Chondrocyte (in vitro differentiated cells): ENCODE data around the gene C3orf52. TPM values are rescaled to one million over a fixed set of nuclear protein-coding genes. Genes with fewer than 3 reads are reported as not detected.

Experiments
- DNase-seq: peaks from one replicate; pipeline ENCODE4 v3.0.0; 2021; ENCODE audit warnings: mixed read lengths, low spot score
- H3K27ac Mint-ChIP-seq: one replicate; pipeline ENCODE4 v1.8.0; 2021; ENCODE audit warnings: mild to moderate bottlenecking, moderate library complexity, mixed read lengths; ENCODE audit not compliant: unreplicated experiment
- H3K27me3 Mint-ChIP-seq: 2 replicates; pipeline ENCODE4 v1.8.0; 2021; ENCODE audit warnings: low read depth, mixed read lengths
- H3K36me3 Mint-ChIP-seq: 2 replicates; pipeline ENCODE4 v1.8.0; 2021; ENCODE audit warnings: low read depth, mixed read lengths
- H3K4me1 Mint-ChIP-seq: 2 replicates; pipeline ENCODE4 v1.8.0; 2021; ENCODE audit warnings: low read depth, mild to moderate bottlenecking, mixed read lengths
- H3K4me3 Mint-ChIP-seq: one replicate; pipeline ENCODE4 v1.8.0; 2021; ENCODE audit warnings: mild to moderate bottlenecking, moderate library complexity, mixed read lengths; ENCODE audit not compliant: unreplicated experiment
- H3K9me3 Mint-ChIP-seq: 2 replicates; pipeline ENCODE4 v1.8.0; 2021; ENCODE audit warnings: low read depth, mixed read lengths
- total RNA-seq: library from RNA; stranded (reverse); gene quantifications from 3 replicates; pipeline ENCODE4 v1.2.1, GENCODE V29; 2021
- TF ChIP-seq, protein P1 (sequence below): fragments of 200-600 bp; sonication (generic); IDR thresholded peaks from 2 replicates; pipeline ENCODE4 v1.5.0; 2021; ENCODE audit warnings: antibody characterized with exemption, mild to moderate bottlenecking, moderate library complexity

The C3orf52 gene
- total RNA-seq, 1 donor from 2014 or later, result 4.3 TPM

DNA sequence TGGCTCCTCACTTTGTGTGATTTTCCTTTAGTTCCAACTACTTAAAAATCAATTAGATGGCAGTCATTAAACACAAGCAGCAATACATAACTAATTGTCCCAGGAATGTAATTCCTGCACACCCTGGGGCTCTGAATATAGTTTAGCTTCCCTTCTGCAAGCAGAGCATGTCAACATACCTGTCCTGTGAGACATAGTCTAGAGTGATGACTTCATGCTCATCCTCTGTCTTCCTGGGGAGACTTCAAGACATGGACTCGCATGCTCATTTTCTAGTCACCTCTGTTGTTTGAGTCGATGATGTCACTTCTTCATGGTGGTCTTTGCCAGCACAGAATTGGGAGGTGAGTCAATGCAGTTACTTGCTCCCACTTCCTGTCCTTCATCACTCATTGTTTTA lies 15.7 kb downstream of the C3orf52 start:
- no peak overlapping the region for H3K27ac Mint-ChIP-seq
- DNase-seq, result no peak
- no peaks in the 10 kb centered on the region for H3K27me3 Mint-ChIP-seq

DNA sequence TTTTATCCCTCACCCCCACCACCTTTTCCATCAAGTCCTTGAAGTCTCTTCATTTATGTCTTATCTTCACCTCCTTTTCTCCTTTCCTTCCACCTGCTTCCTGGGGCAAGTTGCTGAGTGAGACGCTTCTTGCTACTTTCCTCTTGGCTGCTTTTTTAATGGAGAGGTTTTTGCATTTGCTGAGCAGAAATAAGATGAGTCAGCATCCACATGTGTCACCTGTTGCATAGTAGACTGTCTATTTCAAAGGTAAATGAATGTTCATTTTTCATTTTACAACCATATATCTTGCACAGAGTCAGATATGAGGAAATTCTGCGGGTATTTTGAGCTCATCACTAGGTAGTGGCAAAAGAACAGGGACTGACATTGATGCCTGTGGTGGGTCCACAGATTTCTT lies 18.6 kb downstream of the C3orf52 start:
- Mint-ChIP-seq H3K27me3 (no peaks in the 10 kb centered on the region), H3K36me3 (peaks cover 11% of the 10 kb centered on the region), H3K9me3 (no peaks in the 10 kb centered on the region), H3K4me3 (no peak overlapping the region), H3K27ac (no peak overlapping the region), H3K4me1 (peaks cover 7% of the 10 kb centered on the region)
- TF ChIP-seq, protein P1, sequence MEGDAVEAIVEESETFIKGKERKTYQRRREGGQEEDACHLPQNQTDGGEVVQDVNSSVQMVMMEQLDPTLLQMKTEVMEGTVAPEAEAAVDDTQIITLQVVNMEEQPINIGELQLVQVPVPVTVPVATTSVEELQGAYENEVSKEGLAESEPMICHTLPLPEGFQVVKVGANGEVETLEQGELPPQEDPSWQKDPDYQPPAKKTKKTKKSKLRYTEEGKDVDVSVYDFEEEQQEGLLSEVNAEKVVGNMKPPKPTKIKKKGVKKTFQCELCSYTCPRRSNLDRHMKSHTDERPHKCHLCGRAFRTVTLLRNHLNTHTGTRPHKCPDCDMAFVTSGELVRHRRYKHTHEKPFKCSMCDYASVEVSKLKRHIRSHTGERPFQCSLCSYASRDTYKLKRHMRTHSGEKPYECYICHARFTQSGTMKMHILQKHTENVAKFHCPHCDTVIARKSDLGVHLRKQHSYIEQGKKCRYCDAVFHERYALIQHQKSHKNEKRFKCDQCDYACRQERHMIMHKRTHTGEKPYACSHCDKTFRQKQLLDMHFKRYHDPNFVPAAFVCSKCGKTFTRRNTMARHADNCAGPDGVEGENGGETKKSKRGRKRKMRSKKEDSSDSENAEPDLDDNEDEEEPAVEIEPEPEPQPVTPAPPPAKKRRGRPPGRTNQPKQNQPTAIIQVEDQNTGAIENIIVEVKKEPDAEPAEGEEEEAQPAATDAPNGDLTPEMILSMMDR, result no peak
- DNase-seq, result no peak

More for the DNA sequence above, 15.7 kb downstream of the C3orf52 start:
- no peak overlapping the region for H3K4me3 Mint-ChIP-seq
- H3K36me3 Mint-ChIP-seq, result peaks cover 13% of the 10 kb centered on the region
- H3K4me1 Mint-ChIP-seq, result peaks cover 26% of the 10 kb centered on the region
- TF ChIP-seq, protein P1, result no peak
- no peaks in the 10 kb centered on the region for H3K9me3 Mint-ChIP-seq

DNA sequence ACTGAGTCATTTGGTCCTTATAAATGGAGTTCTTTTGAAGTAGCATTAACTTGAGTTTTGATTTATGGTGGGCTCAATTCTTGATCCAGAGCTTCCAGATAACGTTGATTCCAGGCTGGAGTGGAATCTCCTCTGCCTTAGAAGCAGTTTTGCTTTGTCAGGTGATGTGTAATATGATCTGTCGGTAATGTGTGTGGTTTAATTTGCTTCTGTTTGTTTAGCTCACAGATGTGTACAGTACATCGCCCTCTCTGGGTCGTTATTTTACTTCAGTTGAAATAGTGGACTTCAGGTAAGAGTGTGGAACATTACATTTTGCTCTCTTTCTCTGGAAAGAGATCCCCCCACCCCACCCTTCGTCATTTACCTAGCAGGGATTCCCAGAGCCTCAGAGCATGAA lies 23.1 kb downstream of the C3orf52 start:
- no peak for DNase-seq
- Mint-ChIP-seq H3K36me3 (peaks cover 14% of the 10 kb centered on the region), H3K4me3 (no peak overlapping the region), H3K4me1 (no peaks in the 10 kb centered on the region), H3K27me3 (no peaks in the 10 kb centered on the region), H3K27ac (no peak overlapping the region), H3K9me3 (no peaks in the 10 kb centered on the region)
- TF ChIP-seq, protein P1, result no peak

DNA sequence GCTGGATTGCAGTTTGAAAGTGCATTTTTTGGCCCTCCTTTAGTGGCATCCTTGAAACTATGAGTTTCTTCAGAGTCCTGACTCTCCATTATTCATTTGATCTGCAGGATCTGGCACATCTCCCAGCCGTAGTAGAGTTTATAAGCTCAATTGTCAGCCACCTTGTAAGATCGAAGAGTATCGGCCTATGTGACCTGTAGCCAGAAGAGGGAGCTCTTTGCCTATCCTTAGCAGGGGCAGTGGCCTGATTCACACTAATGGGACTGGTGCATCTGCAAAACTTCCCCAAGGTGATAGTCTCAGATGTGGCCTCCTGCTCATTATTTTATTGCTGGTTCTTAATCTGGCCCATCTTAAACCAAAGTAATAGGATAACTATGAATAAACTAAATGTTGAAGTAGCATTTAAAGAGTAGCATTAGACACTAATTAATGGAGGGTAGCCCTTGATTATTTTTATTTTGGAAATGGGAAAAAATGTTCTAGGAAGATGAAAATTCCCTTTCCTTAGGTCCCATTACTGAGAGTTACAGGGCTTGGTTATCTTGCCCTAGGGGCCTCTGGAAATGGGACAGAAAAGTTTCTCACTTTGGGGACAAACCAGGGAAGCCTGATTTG lies 25.7 kb downstream of the C3orf52 start:
- no peak for DNase-seq
- Mint-ChIP-seq H3K36me3 (peaks cover 14% of the 10 kb centered on the region), H3K27me3 (no peaks in the 10 kb centered on the region), H3K4me1 (peaks cover 10% of the 10 kb centered on the region), H3K27ac (no peak overlapping the region), H3K4me3 (no peak overlapping the region), H3K9me3 (no peaks in the 10 kb centered on the region)
- TF ChIP-seq, protein P1, result peak; percentile 76

DNA sequence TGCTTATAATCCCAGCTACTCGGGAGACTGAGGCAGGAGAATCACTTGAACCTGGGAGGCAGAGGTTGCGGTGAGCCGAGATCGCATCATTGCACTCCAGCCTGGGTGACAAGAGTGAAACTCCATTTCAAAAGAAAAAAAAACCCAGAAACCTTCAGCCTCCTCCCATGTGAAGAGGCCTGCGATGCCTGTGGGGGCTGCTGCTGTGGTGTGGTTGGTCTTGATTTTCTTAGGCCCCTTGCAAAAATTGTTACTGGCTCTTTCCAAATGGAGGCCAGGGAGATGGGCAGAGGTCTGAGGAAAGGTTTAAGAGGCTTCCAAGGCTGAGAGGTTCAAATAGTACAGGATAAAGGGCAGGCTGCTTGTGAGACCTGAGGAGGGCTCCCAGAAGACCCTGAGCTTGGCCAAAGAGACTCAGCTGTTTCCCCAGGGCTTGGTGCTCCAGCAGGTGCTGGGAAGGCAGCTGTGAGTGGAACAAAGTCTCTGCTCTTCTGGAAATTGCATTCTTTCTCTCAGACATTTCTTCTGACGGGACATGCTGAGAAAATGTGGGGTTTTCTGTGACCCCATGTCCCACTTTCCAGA lies 28.5 kb downstream of the C3orf52 start:
- no peaks in the 10 kb centered on the region for H3K9me3 Mint-ChIP-seq

More for the DNA sequence above, 28.5 kb downstream of the C3orf52 start:
- DNase-seq, result no peak
- H3K4me1 Mint-ChIP-seq, result peaks cover 10% of the 10 kb centered on the region
- H3K27ac Mint-ChIP-seq, result no peak overlapping the region
- H3K4me3 Mint-ChIP-seq, result no peak overlapping the region
- no peaks in the 10 kb centered on the region for H3K27me3 Mint-ChIP-seq
- H3K36me3 Mint-ChIP-seq, result peaks cover 20% of the 10 kb centered on the region
- TF ChIP-seq, protein P1, result no peak
